Measurements from ENCODE around the gene SORCS2.
A peak's percentile ranks its signal among the peaks of the same experiment; 100 is the strongest.

The SORCS2 gene

DNA sequence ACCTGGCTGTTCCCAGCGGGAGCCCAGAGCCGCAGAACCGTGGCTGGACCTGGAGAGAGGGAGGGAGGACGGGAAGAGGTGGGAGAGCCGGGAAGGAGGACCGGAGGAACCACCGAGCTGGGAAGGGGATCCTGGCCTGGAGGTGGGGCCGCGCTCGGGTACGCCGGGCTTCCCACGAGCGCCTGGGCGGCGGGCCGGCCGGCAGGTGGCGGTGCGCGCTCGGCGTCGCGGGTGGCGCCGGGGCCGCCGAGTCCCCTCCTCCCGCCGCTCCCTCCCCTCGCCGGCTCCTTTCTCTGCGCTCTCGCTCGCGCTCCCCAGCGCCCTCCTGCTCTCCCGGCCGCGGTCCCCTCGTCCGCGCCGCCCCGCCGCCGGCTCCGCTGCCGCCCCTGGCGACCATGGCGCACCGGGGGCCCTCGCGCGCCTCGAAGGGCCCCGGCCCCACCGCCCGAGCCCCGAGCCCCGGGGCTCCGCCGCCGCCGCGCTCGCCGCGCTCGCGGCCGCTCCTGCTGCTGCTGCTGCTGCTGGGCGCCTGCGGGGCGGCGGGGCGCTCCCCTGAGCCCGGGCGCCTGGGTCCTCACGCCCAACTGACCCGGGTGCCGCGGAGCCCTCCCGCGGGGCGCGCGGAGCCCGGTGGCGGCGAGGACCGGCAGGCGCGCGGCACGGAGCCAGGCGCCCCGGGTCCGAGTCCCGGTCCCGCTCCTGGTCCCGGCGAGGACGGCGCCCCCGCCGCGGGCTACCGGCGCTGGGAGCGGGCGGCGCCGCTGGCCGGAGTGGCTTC lies at the start of gene SORCS2:
SORCS2 (plus strand) TSS at position 287 of the 778 bp plus-strand sequence.
- DNase-seq, result peak; percentile 65

DNA sequence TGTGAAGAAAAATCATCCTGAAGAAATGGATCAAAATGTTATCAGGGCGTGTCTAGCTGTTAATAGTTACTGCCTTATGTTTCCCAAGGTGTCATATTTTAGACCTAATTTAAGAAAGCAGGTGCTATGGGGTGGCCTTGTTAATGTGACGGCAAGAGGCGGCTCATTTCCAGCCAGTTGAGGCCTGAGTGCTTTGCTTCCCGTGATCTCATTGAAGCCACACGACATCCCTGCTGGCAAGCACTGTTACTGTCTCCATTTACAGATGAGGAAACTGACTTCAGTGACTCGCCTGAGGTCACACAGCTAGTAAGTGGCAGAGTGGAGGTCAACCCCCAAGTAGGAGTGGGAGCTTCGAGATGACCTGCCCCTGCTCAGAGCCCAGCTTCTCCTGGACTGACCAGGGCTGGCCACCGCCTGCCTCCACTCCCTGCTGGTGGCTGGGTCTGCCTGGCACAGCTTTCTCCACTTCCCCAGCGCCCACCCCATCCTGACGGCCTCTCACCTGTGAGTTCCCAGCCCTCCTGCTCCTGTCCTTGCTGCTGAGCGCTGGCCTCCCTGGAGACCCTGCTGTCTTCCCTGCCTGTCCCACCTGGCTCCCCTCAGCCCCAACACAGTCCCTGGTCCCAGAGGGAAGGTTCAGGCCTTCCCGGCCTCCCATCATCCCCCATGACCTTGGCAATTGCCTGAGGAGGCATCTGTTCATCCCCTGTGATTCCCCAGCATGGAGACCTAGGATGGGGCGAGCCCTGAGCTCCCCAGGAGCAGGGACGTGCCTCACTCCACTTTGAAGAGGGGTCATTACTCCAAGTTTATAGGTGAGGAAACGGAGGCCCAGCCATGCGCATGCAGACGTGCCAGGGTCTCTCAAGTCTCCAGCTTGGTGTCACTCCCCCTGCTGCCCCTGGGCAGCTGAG lies 47.7 kb upstream of the SORCS2 start:
- DNase-seq, result no peak

DNA sequence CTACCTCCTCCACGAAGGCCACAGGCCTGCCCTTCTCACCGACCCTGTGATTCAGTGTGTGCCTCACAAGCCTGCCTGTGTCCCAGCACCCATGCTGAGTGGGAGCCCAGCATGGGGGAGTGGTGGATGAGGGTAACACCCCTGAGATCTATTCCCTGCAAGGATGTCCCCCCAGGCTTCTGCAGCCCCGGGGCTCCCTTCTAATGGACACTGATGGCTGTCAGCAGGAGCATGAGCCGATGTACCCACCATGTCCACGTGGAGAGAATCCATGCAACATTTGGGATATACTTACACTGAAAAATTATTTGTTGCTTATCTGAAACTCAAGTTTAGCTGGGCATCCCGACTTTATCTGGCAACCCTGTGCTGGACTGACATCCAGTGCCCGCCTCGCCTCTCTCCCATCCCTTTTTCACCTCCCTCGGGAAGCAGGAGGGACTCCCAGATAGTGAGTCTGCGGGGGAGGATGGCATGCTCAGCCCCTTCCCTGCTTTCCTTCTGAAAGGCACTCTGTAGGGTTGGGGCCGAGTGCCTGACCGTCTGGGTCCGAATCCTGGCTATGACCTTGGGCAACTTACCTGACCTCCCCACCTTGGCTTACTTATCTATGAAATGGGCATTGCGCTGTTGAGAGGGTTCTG lies 46.9 kb upstream of the SORCS2 start:
- DNase-seq, result no peak

DNA sequence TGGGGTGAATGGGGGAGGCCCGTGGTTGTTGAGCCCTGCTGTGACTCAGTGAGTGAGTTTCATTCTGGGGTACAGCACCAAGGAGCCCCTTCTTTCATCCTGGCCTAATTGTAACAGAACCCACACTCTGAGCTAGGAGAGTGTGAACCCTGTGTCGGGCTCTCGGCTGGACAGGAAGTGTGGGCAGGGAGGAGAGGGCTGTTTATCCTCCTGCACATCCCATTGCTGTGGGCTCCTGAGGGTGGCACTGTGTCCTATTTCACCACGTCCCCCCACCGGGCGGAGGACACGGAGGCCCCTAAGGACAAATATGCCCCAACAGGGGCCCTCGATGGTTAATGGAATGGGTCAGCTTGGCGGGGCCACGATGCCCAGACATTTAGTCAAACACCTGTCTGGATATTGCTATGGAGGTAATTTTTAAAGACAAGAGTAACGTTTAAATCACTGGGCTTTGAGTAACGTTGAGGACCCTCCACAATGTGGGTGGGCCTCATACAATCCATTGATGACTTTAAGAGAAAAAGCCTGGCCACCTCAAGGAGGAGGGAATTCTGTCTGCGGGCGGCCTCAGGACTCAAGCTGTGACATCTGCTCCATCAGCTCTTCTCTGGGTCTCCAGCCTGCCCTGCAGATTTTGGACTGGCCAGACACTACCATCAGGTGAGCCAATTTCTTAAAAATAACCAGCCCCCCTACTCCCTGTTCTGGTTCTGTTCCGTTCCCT lies 46.1 kb upstream of the SORCS2 start:
- DNase-seq, result no peak

DNA sequence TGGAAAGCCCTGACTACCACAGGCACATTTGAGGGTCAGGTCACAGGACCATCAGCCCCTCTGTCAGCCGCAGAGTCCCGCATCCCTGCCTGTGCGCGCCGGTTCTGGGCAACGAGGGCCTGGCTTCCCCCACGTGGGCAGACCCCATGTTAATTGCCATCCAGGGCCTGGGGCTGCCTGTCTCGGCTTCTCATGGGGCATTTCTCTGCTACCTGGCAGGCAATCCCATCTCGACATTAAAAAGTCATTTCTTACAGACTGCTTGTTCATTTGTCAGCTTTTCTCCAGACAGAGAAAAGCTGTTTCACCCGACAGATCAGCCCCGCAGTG lies 45.6 kb upstream of the SORCS2 start:
- DNase-seq, result no peak

DNA sequence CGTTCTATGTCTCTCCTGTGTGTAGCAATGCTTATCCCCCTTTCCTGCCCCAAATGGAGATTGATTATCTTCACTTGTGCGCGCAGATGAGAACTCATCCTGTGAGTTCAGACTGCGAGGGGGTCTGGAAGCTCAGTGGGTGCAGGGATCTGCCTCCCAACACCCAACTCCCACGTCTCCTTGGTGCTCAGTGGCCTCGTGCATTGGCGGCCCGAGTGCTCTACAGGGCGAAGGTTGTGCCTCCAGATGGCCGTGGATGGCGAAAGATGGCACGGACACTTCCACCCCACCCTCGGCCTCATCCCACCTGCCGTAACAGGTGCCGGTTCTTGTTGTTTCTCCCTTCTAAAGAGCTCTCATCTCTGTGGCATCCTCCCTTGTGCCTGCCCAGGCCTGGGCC lies 45.1 kb upstream of the SORCS2 start:
- DNase-seq, result no peak

DNA sequence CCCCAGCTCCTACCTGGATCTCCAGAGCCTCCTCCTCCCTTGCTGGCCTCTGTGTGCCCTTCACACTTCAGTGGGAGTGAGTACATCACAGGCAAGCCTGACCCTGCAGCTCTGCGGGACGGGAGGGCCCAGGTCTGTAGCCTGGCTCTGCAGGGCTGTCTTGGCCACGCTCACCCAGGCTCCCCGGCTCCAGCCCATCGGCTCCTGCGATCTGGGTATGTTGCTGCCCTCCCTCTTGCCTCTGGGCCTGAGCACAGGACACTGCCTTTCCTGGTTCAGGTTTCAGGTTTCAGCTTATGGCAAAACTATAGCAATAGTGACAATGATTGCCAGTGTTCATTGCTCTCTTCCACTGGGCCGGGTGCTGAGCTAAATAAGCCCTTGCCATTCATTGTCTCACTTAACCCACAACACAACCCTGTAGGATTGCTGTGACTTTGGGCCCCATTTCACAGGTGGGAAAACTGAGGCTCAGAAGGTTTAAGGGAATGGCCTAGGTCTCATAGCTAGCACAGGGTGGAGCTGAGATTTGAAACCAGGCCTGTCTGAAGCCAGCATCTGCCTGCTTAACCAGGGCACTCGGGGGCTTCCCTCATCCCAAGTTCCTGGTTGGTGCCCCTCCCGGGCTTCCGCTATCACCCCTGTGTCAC lies 44.6 kb upstream of the SORCS2 start:
- no peak for DNase-seq

DNA sequence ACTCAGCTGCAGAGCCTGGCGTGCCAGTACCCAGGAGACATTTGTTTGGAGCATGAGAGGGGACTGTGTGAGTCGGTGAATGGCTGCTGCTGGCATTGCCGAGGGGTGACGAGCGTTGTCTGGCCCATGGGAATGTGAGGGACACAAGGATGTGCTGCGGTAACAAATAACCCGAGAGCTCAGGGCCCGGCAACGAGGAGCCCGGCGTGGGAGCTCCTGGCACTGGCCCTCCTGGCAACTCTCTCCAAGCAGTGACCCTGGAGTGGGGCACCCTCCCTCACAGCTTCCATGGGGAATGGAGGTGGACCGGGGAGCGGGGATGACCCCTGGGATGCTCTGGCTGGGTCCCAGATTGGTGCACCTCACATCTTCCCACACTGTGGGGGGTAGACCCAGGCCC lies 44.0 kb upstream of the SORCS2 start:
- no peak for DNase-seq

DNA sequence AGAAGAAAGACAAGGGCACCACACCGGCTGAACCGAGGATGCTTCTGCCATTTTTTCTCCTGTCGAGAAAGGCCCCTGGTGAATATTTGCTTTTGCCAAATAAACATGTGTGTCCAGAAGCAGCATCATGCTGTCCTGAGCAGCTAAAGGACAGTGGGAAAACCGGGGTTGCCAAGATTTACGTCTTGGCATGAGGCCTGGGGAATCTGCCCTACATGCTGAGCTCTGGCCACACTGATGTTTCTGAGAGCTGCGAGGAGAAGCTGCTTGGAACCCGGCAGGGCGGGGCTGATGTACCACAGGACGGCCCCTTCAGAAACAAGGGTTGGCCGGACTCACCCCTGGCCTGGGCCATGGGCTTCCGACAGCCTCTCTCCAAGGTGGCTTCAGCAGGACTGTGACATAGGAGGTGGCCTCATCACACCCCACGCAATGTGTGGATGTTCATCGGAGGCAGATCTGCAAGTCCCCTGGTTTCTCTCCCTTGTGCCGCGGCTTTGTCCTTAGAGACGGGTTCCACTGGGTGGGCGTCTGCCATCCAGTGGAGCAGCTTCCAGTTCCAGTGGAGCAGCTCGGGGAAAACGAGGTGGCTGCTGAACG lies 42.2 kb upstream of the SORCS2 start:
- DNase-seq, result no peak

DNA sequence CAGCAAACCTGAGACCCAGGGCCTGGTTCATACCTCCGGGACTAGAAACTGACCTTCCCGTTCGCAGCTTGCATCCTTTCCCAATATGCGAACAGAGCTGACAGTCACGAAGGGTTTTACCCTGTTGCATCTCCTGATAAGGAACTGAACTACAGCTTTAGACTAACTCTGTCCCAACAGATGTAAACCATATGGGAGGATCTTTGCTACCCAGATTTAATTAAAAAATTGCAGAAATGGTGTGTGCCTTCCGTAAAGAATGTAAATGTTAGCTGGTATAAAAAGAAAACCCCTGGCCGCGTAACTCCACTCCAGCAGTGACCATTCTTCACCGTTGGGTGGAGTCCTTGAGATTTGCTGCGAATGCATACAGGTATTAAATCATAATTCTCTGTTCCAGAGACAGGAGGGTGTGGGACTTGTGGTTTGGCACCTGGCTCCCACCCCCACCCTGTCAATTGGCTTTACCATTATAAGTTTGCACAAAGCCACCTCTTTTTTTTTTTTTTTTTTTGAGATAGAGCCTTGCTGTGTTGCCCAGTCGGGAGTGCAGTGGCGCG lies 40.6 kb upstream of the SORCS2 start:
- DNase-seq, result no peak

DNA sequence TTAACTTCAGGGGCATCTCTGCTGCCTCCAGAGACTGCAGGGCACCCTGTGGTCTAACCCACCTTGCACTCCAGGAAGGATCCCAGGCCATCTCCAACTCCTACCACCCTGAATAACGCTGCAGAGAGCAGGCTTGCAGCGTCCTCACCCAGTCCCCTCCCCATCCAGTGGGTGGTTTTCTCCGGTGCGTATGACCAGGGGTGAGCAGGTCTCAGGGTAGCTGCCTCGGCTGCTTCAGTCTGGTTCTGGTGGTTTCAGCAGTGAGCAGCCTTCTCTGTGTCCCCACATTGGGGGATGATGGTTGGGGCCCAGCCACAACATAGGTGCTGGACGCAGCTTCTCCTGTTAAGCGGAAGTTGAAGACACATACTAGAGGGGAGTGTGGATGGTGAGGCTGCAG lies 38.6 kb upstream of the SORCS2 start:
- DNase-seq, result no peak

DNA sequence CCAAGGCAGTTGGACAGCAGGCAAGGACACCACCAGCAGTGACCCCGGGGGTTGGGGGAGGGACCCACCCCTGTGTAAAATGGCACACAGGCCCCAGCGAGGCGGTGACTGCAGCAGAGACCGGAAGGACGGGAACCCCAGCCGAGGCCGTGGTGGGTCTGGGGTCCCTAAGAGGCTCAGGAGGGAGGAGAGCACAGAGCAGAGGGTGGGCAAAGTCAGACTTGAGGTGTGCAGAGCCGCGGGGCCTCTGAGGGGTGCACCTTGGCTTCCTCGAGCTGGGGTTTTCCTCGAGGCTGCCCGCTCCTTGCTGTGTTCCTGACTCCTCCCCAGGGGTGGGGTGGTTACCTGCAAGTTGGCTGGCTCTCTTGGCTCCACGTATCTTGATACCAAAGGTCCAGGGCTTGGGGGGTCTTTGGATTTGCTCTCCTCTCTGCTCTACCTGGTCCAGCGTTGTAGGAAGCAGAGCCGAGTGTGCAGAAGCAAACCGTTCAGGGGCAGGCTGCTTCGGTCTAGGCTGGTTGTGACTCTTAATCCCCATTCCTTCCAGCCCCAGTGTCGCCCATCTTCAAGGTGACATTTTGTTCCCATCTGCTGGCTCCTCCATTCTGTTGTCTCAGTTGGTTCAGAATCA lies 37.9 kb upstream of the SORCS2 start:
- DNase-seq, result no peak

DNA sequence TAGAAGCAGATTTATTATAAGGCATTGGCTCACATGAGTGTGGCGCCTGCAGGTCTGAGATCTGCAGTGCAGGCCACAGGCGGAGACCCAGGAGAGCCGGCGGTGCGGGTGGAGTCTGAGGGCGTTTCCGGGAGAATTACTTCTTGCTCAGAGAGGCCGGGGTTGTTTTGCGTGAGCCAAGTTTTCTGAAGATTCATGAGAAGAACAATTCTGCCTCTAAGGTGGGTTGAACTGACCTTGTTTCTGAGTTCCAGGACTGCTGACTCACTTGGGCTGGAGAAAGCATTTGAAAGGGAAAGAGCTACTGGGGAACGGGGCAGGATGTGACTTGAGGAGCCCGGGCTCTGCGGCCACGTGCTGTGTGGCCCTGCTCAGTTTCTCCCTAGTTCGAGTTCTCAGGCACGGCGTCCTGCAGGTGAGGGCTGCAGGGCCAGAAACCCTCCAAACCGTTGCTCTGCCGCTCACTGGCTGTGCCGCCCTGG lies 36.7 kb upstream of the SORCS2 start:
- no peak for DNase-seq

DNA sequence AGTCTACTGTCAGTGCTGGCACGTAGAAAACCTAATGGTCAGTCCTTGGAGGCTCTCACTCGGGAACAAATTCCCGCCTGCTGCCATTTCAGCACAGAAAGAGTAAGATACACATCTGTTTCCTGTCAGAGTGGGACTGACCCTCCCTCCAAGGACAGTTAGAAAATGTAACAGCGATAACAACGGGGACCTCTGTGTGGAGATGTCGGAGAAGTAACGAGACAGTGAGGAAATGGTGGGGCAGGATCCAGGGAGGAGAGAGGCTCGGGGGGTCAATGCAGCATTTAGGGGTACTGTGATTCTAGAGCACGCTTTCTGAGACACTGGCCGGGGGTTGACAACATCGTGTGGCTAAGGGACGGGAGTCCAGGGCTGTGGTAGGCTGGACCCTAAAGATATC lies 36.0 kb upstream of the SORCS2 start:
- no peak for DNase-seq

DNA sequence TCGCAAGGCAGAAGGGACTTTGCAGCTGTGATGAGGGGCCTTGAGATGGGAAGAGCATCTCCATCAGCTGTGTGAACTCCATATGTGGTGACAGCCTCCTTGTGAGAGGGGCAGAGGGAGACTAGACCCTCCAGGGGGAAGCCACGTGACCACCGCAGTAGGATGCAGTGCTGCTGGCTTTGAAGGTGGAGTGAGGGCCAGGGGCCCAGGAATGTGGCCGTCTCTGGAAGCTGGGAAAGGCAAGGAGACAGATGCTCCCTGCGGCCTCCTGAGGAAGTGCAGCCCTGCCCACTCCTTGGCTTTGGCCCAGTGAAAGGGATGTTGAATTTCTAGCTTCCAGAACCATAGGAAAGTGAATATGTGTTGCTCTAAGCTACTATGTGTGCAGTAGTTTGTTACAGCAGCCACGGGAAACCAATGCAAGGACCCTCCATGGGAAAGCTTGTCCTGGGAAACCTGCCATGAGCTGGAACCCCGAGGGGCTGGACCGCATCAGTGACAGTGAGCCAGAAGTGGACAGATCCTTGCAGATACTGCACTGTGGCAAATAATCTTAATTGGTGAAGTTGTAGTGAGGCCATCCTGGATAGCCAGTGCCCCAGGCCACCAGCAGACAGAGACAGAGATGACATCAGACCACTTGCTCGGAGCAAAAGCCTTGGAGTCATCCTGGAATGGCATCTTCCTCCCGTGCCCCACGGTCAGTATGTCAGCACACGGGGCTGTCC lies 35.4 kb upstream of the SORCS2 start:
- peak; percentile 19 for DNase-seq

DNA sequence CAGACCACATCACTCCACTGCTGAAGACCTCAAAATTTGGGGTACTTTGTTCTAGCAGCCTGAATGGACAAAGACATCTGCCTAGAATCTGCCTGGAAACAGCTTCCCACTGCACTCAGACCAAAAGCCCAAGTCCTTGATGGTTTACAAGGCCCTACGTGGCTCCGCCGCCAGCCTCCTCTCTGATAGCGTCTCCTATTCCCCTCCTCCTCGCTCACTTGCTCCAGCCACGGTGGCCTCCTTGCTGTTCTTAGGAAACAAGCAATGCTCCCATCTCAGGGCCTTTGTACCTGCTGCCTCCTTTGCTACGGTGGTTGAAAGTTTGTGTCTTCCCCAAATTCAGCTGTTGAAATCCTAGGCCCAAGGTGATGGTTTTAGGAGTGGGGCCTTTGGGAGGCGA lies 34.7 kb upstream of the SORCS2 start:
- DNase-seq, result no peak

DNA sequence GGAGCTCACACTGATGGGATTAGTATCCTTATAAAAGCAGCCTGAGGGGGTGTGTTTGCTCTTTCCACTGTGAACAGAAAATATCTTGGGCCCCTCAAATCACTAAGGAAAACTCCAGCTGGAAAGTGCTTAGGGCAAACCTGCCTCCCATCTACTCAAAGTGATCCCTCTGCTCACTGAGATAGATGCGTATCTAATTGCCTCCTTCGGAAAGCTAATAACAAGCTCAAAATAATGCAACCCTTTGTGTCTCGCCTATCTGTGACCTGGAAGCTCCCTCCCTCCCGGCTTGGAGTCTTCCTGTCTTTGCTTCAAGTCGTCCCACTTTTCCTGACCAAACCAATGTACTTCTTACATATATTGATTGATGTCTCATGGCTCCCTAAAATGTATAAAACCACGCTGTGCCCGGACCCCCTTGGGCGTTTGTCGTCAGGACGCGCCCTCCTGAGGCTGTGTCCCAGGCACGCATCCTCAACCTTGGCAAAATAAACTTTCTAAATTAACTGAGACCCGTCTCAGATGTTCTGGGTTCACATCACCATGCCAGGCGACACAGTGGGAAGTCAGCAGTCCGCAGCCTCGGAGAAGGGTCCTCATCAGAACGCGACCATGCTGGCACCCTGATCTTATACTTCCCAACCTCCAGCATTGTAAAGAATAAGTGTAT lies 34.1 kb upstream of the SORCS2 start:
- DNase-seq, result no peak

DNA sequence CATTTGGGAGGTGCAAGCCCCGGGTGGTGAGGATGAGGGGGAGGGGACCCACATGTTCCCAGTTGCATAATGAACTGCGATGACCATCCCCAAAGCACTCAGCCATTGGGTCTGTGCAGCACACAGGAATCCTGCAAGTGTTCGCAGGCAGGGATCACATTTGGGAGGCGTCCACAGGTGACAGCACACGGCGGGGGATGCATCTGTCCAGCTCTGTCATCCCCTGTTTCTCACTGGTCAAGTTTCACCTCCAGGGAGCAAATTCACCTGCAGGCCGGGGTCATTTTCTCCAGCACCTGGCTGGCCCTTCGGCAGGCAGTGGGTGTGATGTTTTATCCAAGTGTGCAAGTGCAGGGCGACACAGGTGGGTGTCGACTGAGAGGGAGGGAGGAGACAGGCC lies 33.3 kb upstream of the SORCS2 start:
- DNase-seq, result no peak

DNA sequence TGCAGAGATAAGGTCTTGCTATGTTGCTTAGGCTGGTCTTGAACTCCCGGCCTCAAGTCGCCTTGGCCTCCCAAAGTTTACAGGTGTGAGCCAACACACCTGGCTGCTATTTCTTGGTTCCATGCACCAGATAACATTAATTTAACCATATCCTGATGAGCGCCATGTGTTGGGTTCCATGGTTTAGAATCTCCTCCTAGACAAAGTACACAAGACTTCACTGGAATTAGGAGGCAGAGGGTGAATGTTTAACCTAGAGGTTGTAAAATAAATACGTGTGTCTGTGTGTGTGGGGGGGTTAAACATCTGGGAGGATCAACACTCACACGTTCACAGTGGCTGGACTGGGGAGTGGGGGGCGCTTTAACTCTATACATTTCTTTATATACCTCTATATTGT lies 32.4 kb upstream of the SORCS2 start:
- no peak for DNase-seq

DNA sequence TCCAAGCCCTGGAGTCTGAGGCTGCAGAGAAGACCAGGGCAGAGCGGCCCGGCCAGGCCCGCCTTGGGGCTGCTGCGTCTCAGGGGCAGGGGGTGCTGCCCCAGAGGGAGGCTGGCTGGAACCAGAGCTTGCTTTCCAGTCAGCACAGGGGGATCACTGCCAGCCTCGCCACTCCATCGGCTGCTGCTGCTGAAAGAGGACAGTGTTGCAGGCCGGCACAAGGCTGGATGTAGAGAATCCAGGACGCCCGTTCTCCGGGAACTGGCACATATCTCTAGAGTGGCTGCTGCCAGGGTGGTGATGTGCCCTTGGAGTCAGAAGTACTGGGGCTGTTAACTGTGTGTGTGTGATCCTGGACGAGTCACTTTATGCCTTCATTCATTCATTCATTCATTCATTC lies 31.9 kb upstream of the SORCS2 start:
- DNase-seq, result no peak
